OCI-LY7 (cell line): ENCODE results near the gene PHGDH.

Experiments used
- CTCF ChIP-seq: fragments of 200-600 bp; sonication (generic); conservative IDR thresholded peaks from 2 replicates; pipeline ENCODE4 v1.5.1; 2014; ENCODE audit warnings: mild to moderate bottlenecking, antibody characterized with exemption, low read length, moderate library complexity, mixed read lengths
- EZH2phosphoT487 ChIP-seq: fragments of 200-600 bp; sonication (generic); IDR thresholded peaks from 2 replicates; pipeline ENCODE4 v1.6.1; 2018; ENCODE audit warnings: low read depth, borderline replicate concordance, mild to moderate bottlenecking, mixed run types, antibody characterized with exemption, low read length, moderate library complexity, mixed read lengths

- no peak for TF ChIP-seq CTCF
- TF ChIP-seq EZH2phosphoT487, result no peak
Observed at GRCh38 chr1:119688810-119689209, 22.9 kb upstream of the PHGDH start.
